Cardiac muscle cell (in vitro differentiated cells and primary cell): ENCODE measurements around the gene MYL11. TPM values are rescaled to one million over a fixed set of nuclear protein-coding genes. Genes with fewer than 3 reads are reported as not detected.
A peak's percentile ranks its signal among the peaks of the same experiment; 100 is the strongest.

Source experiments
- DNase-seq, 2 donors: peaks; one replicate each; pipeline versions ENCODE4 v3.0.0 to v3.0.0-alpha.2; 2010 to 2017; ENCODE audit warnings: low read depth in 1 of 2, low spot score in 1 of 2
- H3K27ac ChIP-seq: fragments of 200-600 bp; sonication (generic); 2 replicates; pipeline ENCODE4 v1.5.1; 2016
- H3K27me3 ChIP-seq: fragments of 200-600 bp; sonication (generic); 2 replicates; pipeline ENCODE4 v1.6.0; 2016; ENCODE audit warnings: control low read depth
- H3K36me3 ChIP-seq: fragments of 200-600 bp; sonication (generic); 2 replicates; pipeline ENCODE4 v1.5.1; 2016; ENCODE audit warnings: control low read depth
- H3K4me1 ChIP-seq: fragments of 200-600 bp; sonication (generic); 2 replicates; pipeline ENCODE4 v1.8.1; 2017; ENCODE audit warnings: low read depth, mild to moderate bottlenecking, mixed run types
- H3K4me3 ChIP-seq: fragments of 200-600 bp; sonication (generic); 2 replicates; pipeline ENCODE4 v1.5.1; 2016; ENCODE audit warnings: mild to moderate bottlenecking
- H3K9me3 ChIP-seq: fragments of 200-600 bp; sonication (generic); 2 replicates; pipeline ENCODE4 v1.5.1; 2017; ENCODE audit warnings: low read depth, mild to moderate bottlenecking, control low read depth
- polyA plus RNA-seq: library from polyadenylated mRNA; unstranded; fragments of >200 nt; fragmentation: Nextera tagmentation; extraction: Ambion mirVana; gene quantifications from 2 replicates; pipeline ENCODE4 v1.2.1, GENCODE V29; 2016
- total RNA-seq: library from RNA; depleted of rRNA; stranded (reverse); fragments of >200 nt; gene quantifications from 2 replicates; pipeline ENCODE4 v1.2.3, GENCODE V29; 2016
- TF ChIP-seq, protein P1 (sequence below): IDR thresholded peaks from 2 replicates; pipeline ENCODE4 v1.5.1; 2012; ENCODE audit warnings: low read depth, mild to moderate bottlenecking, low read length

MYL11 gene
- total and polyA plus RNA-seq, 2 experiments from 2014 or later, result 5.5 TPM; not detected in 1

DNA sequence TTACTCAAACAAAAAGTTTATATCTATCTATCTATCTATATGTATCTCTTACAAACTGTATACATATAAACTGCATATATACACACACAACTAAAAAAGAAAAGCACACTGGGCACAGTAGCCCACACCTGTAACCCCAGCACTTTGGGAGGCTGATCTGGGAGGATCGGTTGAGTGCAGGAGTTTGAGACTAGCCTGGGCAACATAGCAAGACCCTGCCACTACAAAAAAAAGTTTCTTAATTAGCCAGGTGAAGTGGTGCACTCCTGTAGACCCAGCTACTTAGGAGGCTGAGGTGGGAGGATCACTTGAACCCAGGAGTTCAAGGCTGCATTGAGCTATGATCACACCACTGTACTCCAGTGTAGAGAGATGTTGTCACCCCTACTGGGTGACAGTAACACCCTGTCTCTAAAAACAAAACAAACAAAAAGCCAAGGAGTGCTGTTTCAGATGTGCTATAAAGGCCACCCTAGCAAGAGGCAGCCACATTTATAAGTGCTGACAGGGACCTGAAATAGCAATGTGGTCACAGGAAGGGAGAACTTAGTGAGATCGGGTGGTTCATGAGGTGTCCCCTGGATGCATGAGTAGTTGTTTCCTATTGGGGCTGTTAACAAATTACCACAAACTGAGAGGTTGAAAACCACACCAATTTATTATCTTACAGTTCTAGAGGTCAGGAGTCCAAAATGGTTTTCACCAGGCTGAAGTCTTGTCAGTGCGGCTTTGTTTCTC is 24.3 kb upstream of the MYL11 start:
- H3K27me3 ChIP-seq, result no peaks in the 10 kb centered on the region

DNA sequence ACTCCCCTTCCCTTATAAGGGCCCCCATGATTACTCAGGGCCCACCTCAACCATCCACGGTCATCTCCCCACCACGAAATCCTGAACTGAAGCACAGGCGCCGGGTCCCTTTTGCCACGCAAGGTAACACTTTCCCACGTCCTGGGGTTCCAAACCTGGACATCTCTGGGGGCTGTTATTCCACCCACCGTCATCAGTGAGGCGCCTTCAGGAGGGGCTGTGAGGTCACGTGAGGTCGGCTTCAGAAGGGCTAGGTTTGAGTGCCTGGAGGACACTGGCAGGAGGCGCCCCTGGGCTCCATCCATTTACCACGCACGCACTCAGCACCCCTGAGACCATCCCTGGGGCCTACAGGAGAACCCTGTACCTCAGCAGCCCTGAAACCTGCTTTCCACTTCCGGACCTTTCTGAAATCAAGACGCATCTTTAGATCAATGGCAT is 23.6 kb upstream of the MYL11 start:
- H3K27me3 ChIP-seq, result no peaks in the 10 kb centered on the region
- no peak overlapping the region for H3K4me3 ChIP-seq
- H3K4me1 ChIP-seq, result peaks cover 7% of the 10 kb centered on the region
- H3K9me3 ChIP-seq, result no peaks in the 10 kb centered on the region
- H3K27ac ChIP-seq, result no peak overlapping the region
- TF ChIP-seq, protein P1, sequence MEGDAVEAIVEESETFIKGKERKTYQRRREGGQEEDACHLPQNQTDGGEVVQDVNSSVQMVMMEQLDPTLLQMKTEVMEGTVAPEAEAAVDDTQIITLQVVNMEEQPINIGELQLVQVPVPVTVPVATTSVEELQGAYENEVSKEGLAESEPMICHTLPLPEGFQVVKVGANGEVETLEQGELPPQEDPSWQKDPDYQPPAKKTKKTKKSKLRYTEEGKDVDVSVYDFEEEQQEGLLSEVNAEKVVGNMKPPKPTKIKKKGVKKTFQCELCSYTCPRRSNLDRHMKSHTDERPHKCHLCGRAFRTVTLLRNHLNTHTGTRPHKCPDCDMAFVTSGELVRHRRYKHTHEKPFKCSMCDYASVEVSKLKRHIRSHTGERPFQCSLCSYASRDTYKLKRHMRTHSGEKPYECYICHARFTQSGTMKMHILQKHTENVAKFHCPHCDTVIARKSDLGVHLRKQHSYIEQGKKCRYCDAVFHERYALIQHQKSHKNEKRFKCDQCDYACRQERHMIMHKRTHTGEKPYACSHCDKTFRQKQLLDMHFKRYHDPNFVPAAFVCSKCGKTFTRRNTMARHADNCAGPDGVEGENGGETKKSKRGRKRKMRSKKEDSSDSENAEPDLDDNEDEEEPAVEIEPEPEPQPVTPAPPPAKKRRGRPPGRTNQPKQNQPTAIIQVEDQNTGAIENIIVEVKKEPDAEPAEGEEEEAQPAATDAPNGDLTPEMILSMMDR, result no peak
- DNase-seq, result no peak
- H3K36me3 ChIP-seq, result peaks cover 22% of the 10 kb centered on the region

More for the DNA sequence above, 24.3 kb upstream of the MYL11 start:
- peaks cover 5% of the 10 kb centered on the region for H3K4me1 ChIP-seq
- H3K9me3 ChIP-seq, result no peaks in the 10 kb centered on the region
- peaks cover 22% of the 10 kb centered on the region for H3K36me3 ChIP-seq
- no peak overlapping the region for H3K27ac ChIP-seq
- TF ChIP-seq, protein P1, result no peak
- no peak overlapping the region for H3K4me3 ChIP-seq
- DNase-seq, result no peak

DNA sequence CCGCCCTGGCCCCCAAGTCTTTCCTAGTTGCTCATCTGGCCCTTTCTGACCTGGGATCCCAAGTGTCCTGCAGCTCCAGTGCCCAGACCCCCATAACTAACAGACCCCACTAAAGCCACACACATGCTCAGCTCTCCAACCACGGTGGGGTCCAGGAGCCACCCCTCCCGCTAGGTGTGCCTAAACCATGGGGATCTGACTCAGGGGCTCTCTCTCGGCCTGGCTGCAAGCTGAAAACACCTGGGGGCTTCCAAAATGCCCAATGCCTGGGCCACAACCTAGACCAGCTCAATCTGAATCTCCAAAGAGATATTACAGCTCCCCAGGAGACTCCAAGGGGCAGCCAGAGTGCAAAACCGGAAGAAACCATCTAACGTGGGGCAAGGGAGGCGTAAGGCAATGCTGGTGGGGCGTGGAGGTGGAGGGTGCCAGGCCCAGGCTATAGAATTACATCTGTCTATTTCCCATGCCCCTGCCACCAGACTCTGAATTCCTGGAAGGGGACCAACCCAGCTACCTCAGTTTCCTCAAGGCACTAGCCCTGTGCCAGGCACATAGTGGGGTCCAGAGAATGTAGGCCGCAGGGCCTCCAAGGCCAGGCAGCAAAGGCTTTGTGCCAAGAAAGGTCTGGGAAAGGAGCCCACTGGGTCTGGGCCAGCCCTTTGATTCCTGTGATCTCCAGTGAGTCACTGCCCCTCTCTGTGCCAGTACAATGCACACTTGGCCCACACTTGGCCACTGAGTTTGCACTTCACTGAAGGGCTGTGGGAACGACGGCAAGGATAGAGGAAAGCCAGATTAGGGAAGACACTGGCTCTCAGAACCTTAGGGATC is 22.8 kb upstream of the MYL11 start:
- Histone ChIP-seq H3K36me3 (peaks cover 22% of the 10 kb centered on the region), H3K27me3 (no peaks in the 10 kb centered on the region), H3K27ac (no peak overlapping the region), H3K4me3 (no peak overlapping the region), H3K9me3 (no peaks in the 10 kb centered on the region), H3K4me1 (peaks cover 8% of the 10 kb centered on the region)
- peak in 1 of 2 donors; percentile 95 for DNase-seq
- TF ChIP-seq, protein P1, result no peak

DNA sequence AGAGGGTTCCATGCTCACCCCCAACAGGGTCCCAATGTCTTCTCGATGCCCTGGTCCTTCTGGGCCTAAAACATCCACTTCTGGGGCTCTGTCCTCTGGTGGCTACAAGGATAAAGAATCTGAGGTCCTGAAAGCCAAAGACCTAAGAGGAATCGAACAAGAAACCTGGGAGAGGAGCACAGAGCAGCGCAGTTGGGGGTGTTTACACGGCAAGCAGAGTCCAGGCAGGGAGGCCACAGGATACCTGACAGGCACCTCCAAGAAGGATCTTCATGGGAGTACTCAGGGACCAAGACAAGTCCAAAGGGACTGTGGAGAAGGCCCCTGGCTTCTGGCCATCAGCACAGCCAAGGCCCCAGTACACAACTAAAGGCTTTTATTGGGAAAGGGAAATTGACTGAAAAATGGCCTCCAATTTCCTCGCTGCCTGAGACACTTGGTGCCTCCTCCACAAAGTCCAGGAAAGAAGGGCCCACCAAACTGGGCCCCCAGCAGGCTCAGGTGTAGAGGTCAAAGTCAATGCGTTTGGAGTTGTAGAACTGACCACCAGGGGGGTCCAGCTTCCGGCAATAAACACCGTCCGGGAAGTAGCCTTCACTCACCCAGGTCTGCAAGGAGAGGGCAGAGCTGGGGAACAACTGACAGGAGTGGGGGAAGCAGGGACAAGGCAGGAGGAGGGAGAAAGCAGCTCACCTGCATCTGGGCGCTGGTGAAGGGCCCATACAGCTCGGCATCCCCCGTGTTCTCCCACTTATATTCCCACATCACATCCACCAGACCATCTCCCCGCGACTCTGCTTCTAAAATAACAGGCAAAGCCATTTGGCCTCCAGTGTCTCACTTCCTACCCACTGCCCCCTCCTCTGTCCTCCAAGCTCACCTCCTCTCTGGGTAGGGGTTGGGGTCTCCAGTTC is 21.9 kb upstream of the MYL11 start:
- Histone ChIP-seq H3K27ac (no peak overlapping the region), H3K9me3 (no peaks in the 10 kb centered on the region), H3K4me3 (no peak overlapping the region), H3K27me3 (no peaks in the 10 kb centered on the region), H3K4me1 (peaks cover 8% of the 10 kb centered on the region), H3K36me3 (peaks cover 22% of the 10 kb centered on the region)
- no peak for DNase-seq
- TF ChIP-seq, protein P1, result peak; percentile 27
